Diencephalon (tissue), 1 donor: ENCODE measurements around the gene PML. TPM values are rescaled to one million over a fixed set of nuclear protein-coding genes. Genes with fewer than 3 reads are reported as not detected.

ENCODE experiments used
- small RNA-seq: library from RNA; depleted of rRNA; stranded (forward); fragments of <200 nt; gene quantifications from one replicate; pipeline ENCODE3, GENCODE V24; 2014
- total RNA-seq: library from RNA; depleted of rRNA; stranded (reverse); fragments of >200 nt; gene quantifications from one replicate; pipeline ENCODE4 v1.2.3, GENCODE V29; 2014

Gene PML, protein sequence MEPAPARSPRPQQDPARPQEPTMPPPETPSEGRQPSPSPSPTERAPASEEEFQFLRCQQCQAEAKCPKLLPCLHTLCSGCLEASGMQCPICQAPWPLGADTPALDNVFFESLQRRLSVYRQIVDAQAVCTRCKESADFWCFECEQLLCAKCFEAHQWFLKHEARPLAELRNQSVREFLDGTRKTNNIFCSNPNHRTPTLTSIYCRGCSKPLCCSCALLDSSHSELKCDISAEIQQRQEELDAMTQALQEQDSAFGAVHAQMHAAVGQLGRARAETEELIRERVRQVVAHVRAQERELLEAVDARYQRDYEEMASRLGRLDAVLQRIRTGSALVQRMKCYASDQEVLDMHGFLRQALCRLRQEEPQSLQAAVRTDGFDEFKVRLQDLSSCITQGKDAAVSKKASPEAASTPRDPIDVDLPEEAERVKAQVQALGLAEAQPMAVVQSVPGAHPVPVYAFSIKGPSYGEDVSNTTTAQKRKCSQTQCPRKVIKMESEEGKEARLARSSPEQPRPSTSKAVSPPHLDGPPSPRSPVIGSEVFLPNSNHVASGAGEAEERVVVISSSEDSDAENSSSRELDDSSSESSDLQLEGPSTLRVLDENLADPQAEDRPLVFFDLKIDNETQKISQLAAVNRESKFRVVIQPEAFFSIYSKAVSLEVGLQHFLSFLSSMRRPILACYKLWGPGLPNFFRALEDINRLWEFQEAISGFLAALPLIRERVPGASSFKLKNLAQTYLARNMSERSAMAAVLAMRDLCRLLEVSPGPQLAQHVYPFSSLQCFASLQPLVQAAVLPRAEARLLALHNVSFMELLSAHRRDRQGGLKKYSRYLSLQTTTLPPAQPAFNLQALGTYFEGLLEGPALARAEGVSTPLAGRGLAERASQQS
- total RNA-seq, result 9.0 TPM

DNA sequence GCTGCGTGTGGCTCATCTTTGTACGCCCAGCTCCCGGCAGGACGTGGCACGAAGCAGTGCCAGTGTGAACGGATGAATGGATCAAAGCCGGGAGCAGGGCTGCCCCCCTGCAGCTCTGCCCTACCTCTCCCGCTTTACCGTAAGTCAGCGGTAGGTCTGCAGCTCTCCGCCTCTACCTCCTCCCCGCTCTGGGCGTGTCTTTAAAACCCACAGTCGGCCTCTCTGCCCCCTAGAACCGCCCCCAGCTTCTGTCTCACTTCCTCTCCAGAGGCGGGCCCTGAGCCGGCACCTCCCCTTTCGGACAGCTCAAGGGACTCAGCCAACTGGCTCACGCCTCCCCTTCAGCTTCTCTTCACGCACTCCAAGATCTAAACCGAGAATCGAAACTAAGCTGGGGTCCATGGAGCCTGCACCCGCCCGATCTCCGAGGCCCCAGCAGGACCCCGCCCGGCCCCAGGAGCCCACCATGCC lies at the start of gene PML:
PML (plus strand) TSS at position 304 of the 471 bp plus-strand sequence; CDS start at position 401, 97 bp downstream.

DNA sequence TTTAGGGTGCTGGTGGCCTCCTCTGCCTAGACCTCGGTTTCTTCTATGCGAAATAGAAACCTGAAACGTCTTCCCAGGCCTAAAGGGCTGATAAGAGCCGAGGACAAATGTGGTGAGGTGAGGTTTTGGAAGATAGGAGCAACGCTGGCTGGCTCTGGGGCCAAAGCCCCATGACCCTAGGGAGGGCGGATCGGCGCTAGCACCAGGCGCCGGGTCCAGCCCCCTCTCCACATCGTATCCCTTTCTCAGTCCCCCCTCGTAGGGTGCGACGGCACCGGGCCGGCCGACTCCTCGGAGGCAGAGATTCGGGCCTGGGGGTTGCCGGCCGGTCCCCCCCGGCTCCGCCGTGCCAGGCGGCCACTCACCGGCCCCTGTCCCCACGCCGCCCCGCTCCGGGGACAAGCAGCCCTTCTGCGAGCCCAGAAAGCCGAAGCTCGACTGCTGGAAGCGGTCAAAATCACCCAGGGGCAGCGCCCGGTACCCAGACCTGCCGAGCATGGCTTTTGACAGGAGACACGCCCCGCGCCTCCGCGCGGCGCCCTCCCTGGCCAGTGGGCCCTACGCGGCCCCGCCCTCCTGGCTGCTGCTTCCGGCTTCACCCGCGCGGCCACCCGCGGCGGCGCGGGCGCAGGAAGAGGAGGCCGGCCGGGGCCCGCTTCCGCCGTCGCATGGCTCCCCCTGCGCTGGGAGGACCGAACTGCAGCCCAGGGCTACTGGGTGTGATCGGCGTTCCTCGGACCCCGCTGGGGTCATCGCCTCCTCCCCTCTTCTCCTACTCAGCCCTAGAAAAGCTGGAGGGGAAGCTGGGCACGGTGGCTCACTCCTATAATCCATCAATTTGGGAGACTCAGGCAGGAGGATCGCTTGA lies 2.6 kb upstream of the PML start, which contains the start of gene STOML1:
STOML1 (minus strand) TSS at position 570 of the 868 bp plus-strand sequence; CDS start at position 498, 72 bp downstream.

DNA sequence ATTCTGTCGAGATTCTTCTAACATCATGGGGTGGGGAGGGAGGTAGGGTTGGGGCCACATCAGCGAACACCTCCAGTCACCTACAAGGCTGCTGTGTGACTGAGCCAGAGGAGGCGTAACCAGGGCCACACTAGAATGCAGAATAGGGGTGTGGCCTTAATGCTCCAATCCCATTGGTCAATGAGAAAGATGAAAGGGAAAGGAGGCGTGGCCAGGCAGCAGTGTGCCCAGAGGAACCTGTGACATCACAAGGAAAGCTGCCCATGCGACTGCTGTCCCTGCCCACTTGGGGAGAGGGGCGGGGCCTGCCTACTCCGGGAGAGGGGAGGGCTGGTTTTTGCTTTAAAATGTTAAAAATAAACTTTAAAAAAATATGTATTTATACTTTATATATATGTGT lies 87.9 kb downstream of the PML start, which contains the start of gene GOLGA6A:
GOLGA6A (minus strand) TSS at position 101 of the 400 bp plus-strand sequence; CDS start at position 60, 41 bp downstream.

Small RNA genes within 50 kb of the gene (small RNA-seq; reads per million reads assigned to genes)
- not detected for gene RN7SL429P

Other genes with a start within 250 kb of the PML start
- 36.0 TPM for gene INSYN1, start 241.4 kb upstream of the PML start, total RNA-seq
- gene TBC1D21, start 121.2 kb upstream of the PML start, total RNA-seq, result not detected
- gene LOXL1, start 68.3 kb upstream of the PML start, total RNA-seq, result 7.4 TPM
- 42.7 TPM for gene STOML1, start 2.4 kb upstream of the PML start, total RNA-seq
- gene GOLGA6A, start 87.8 kb downstream of the PML start, total RNA-seq, result 0.23 TPM
- 60.2 TPM for gene ISLR2, start 135.9 kb downstream of the PML start, total RNA-seq
- 14.5 TPM for gene ISLR, start 179.0 kb downstream of the PML start, total RNA-seq
- gene STRA6, start 208.1 kb downstream of the PML start, total RNA-seq, result 6.7 TPM
- gene CCDC33, start 241.6 kb downstream of the PML start, total RNA-seq, result 1.6 TPM